ENCODE measurements around the gene NOP56.

The NOP56 gene

GRCh38 chr20:2619337-2619736 lies 33.1 kb upstream of the NOP56 start:
- H3K27me3 ChIP-seq (ENCODE audit: control insufficient read depth, insufficient read depth, low read length) = peaks cover 3% of the 10 kb centered on the region
- H3K4me1 ChIP-seq (ENCODE audit: control insufficient read depth, insufficient read depth, low read length) = no peaks in the 10 kb centered on the region
- no peak overlapping the region for H3K4me3 ChIP-seq (ENCODE audit: low read depth, low read length)
- no peak overlapping the region for H3K9ac ChIP-seq (ENCODE audit: low read depth, low read length)
- H3K36me3 ChIP-seq (ENCODE audit: control insufficient read depth, insufficient read depth, low read length) = no peaks in the 10 kb centered on the region
- H3K9me3 ChIP-seq (ENCODE audit: control insufficient read depth, insufficient read depth, low read length) = no peaks in the 10 kb centered on the region

- no peaks in the 10 kb centered on the region for H3K36me3 ChIP-seq (ENCODE audit: control insufficient read depth, insufficient read depth, low read length)
- no peak overlapping the region for H3K4me3 ChIP-seq (ENCODE audit: low read depth, low read length)
- H3K4me1 ChIP-seq (ENCODE audit: control insufficient read depth, insufficient read depth, low read length) = no peaks in the 10 kb centered on the region
- H3K9me3 ChIP-seq (ENCODE audit: control insufficient read depth, insufficient read depth, low read length) = no peaks in the 10 kb centered on the region
- no peak overlapping the region for H3K9ac ChIP-seq (ENCODE audit: low read depth, low read length)
- H3K27me3 ChIP-seq (ENCODE audit: control insufficient read depth, insufficient read depth, low read length) = peaks cover 3% of the 10 kb centered on the region
Observed at GRCh38 chr20:2619961-2620595, 32.4 kb upstream of the NOP56 start.

GRCh38 chr20:2624190-2624589 lies 28.2 kb upstream of the NOP56 start:
- Histone ChIP-seq H3K36me3 (ENCODE audit: control insufficient read depth, insufficient read depth, low read length) (no peaks in the 10 kb centered on the region), H3K9me3 (ENCODE audit: control insufficient read depth, insufficient read depth, low read length) (no peaks in the 10 kb centered on the region), H3K27me3 (ENCODE audit: control insufficient read depth, insufficient read depth, low read length) (peaks cover 3% of the 10 kb centered on the region), H3K9ac (ENCODE audit: low read depth, low read length) (no peak overlapping the region), H3K4me3 (ENCODE audit: low read depth, low read length) (no peak overlapping the region), H3K4me1 (ENCODE audit: control insufficient read depth, insufficient read depth, low read length) (no peaks in the 10 kb centered on the region)

GRCh38 chr20:2625062-2625461 lies 27.4 kb upstream of the NOP56 start:
- Histone ChIP-seq H3K9me3 (ENCODE audit: control insufficient read depth, insufficient read depth, low read length) (no peaks in the 10 kb centered on the region), H3K4me3 (ENCODE audit: low read depth, low read length) (no peak overlapping the region), H3K4me1 (ENCODE audit: control insufficient read depth, insufficient read depth, low read length) (no peaks in the 10 kb centered on the region), H3K9ac (ENCODE audit: low read depth, low read length) (no peak overlapping the region), H3K36me3 (ENCODE audit: control insufficient read depth, insufficient read depth, low read length) (no peaks in the 10 kb centered on the region), H3K27me3 (ENCODE audit: control insufficient read depth, insufficient read depth, low read length) (peaks cover 2% of the 10 kb centered on the region)

GRCh38 chr20:2626853-2627541 lies 25.4 kb upstream of the NOP56 start:
- Histone ChIP-seq H3K4me3 (ENCODE audit: low read depth, low read length) (no peak overlapping the region), H3K9me3 (ENCODE audit: control insufficient read depth, insufficient read depth, low read length) (no peaks in the 10 kb centered on the region), H3K4me1 (ENCODE audit: control insufficient read depth, insufficient read depth, low read length) (no peaks in the 10 kb centered on the region), H3K36me3 (ENCODE audit: control insufficient read depth, insufficient read depth, low read length) (no peaks in the 10 kb centered on the region), H3K27me3 (ENCODE audit: control insufficient read depth, insufficient read depth, low read length) (no peaks in the 10 kb centered on the region), H3K9ac (ENCODE audit: low read depth, low read length) (no peak overlapping the region)

- no peaks in the 10 kb centered on the region for H3K9me3 ChIP-seq (ENCODE audit: control insufficient read depth, insufficient read depth, low read length)
- H3K9ac ChIP-seq (ENCODE audit: low read depth, low read length) = no peak overlapping the region
- no peak overlapping the region for H3K4me3 ChIP-seq (ENCODE audit: low read depth, low read length)
- H3K4me1 ChIP-seq (ENCODE audit: control insufficient read depth, insufficient read depth, low read length) = no peaks in the 10 kb centered on the region
- H3K36me3 ChIP-seq (ENCODE audit: control insufficient read depth, insufficient read depth, low read length) = no peaks in the 10 kb centered on the region
- H3K27me3 ChIP-seq (ENCODE audit: control insufficient read depth, insufficient read depth, low read length) = peaks cover 8% of the 10 kb centered on the region
Observed at GRCh38 chr20:2631228-2631627, 21.2 kb upstream of the NOP56 start.

- no peak overlapping the region for H3K9ac ChIP-seq (ENCODE audit: low read depth, low read length)
- H3K9me3 ChIP-seq (ENCODE audit: control insufficient read depth, insufficient read depth, low read length) = no peaks in the 10 kb centered on the region
- H3K4me1 ChIP-seq (ENCODE audit: control insufficient read depth, insufficient read depth, low read length) = no peaks in the 10 kb centered on the region
- no peak overlapping the region for H3K4me3 ChIP-seq (ENCODE audit: low read depth, low read length)
- H3K36me3 ChIP-seq (ENCODE audit: control insufficient read depth, insufficient read depth, low read length) = no peaks in the 10 kb centered on the region
- peaks cover 8% of the 10 kb centered on the region for H3K27me3 ChIP-seq (ENCODE audit: control insufficient read depth, insufficient read depth, low read length)
Observed at GRCh38 chr20:2633381-2633780, 19.1 kb upstream of the NOP56 start.

- Histone ChIP-seq H3K9ac (ENCODE audit: low read depth, low read length) (no peak overlapping the region), H3K4me3 (ENCODE audit: low read depth, low read length) (no peak overlapping the region), H3K27me3 (ENCODE audit: control insufficient read depth, insufficient read depth, low read length) (peaks cover 8% of the 10 kb centered on the region), H3K36me3 (ENCODE audit: control insufficient read depth, insufficient read depth, low read length) (no peaks in the 10 kb centered on the region), H3K4me1 (ENCODE audit: control insufficient read depth, insufficient read depth, low read length) (no peaks in the 10 kb centered on the region), H3K9me3 (ENCODE audit: control insufficient read depth, insufficient read depth, low read length) (no peaks in the 10 kb centered on the region)
Observed at GRCh38 chr20:2637246-2637645, 15.2 kb upstream of the NOP56 start.

- no peaks in the 10 kb centered on the region for H3K27me3 ChIP-seq (ENCODE audit: control insufficient read depth, insufficient read depth, low read length)
- no peak overlapping the region for H3K4me3 ChIP-seq (ENCODE audit: low read depth, low read length)
- no peaks in the 10 kb centered on the region for H3K36me3 ChIP-seq (ENCODE audit: control insufficient read depth, insufficient read depth, low read length)
- no peak overlapping the region for H3K9ac ChIP-seq (ENCODE audit: low read depth, low read length)
- H3K9me3 ChIP-seq (ENCODE audit: control insufficient read depth, insufficient read depth, low read length) = no peaks in the 10 kb centered on the region
- no peaks in the 10 kb centered on the region for H3K4me1 ChIP-seq (ENCODE audit: control insufficient read depth, insufficient read depth, low read length)
Observed at GRCh38 chr20:2640260-2640659, 12.2 kb upstream of the NOP56 start.

GRCh38 chr20:2640899-2641298 lies 11.5 kb upstream of the NOP56 start:
- no peak overlapping the region for H3K9ac ChIP-seq (ENCODE audit: low read depth, low read length)
- H3K27me3 ChIP-seq (ENCODE audit: control insufficient read depth, insufficient read depth, low read length) = no peaks in the 10 kb centered on the region
- H3K4me3 ChIP-seq (ENCODE audit: low read depth, low read length) = no peak overlapping the region
- no peaks in the 10 kb centered on the region for H3K9me3 ChIP-seq (ENCODE audit: control insufficient read depth, insufficient read depth, low read length)
- H3K4me1 ChIP-seq (ENCODE audit: control insufficient read depth, insufficient read depth, low read length) = no peaks in the 10 kb centered on the region
- H3K36me3 ChIP-seq (ENCODE audit: control insufficient read depth, insufficient read depth, low read length) = no peaks in the 10 kb centered on the region

GRCh38 chr20:2643708-2644107 lies 8.7 kb upstream of the NOP56 start:
- Histone ChIP-seq H3K36me3 (ENCODE audit: control insufficient read depth, insufficient read depth, low read length) (no peaks in the 10 kb centered on the region), H3K4me1 (ENCODE audit: control insufficient read depth, insufficient read depth, low read length) (no peaks in the 10 kb centered on the region), H3K4me3 (ENCODE audit: low read depth, low read length) (no peak overlapping the region), H3K9ac (ENCODE audit: low read depth, low read length) (no peak overlapping the region), H3K9me3 (ENCODE audit: control insufficient read depth, insufficient read depth, low read length) (no peaks in the 10 kb centered on the region), H3K27me3 (ENCODE audit: control insufficient read depth, insufficient read depth, low read length) (no peaks in the 10 kb centered on the region)

Data from iPS-15b (cell line).